A375 (cell line): ENCODE measurements around the gene NEK1. TPM values are rescaled to one million over a fixed set of nuclear protein-coding genes. Genes with fewer than 3 reads are reported as not detected.

Experiments
- total RNA-seq: library from RNA; depleted of rRNA; stranded (reverse); fragments of >200 nt; shearing (Covaris generic); gene quantifications from 2 replicates; pipeline ENCODE4 v1.2.3, GENCODE V29; 2014; rRNA removed

NEK1 gene, protein sequence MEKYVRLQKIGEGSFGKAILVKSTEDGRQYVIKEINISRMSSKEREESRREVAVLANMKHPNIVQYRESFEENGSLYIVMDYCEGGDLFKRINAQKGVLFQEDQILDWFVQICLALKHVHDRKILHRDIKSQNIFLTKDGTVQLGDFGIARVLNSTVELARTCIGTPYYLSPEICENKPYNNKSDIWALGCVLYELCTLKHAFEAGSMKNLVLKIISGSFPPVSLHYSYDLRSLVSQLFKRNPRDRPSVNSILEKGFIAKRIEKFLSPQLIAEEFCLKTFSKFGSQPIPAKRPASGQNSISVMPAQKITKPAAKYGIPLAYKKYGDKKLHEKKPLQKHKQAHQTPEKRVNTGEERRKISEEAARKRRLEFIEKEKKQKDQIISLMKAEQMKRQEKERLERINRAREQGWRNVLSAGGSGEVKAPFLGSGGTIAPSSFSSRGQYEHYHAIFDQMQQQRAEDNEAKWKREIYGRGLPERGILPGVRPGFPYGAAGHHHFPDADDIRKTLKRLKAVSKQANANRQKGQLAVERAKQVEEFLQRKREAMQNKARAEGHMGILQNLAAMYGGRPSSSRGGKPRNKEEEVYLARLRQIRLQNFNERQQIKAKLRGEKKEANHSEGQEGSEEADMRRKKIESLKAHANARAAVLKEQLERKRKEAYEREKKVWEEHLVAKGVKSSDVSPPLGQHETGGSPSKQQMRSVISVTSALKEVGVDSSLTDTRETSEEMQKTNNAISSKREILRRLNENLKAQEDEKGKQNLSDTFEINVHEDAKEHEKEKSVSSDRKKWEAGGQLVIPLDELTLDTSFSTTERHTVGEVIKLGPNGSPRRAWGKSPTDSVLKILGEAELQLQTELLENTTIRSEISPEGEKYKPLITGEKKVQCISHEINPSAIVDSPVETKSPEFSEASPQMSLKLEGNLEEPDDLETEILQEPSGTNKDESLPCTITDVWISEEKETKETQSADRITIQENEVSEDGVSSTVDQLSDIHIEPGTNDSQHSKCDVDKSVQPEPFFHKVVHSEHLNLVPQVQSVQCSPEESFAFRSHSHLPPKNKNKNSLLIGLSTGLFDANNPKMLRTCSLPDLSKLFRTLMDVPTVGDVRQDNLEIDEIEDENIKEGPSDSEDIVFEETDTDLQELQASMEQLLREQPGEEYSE (N-terminal part only)
- 5.0 and 6.7 TPM in 2 replicates for total RNA-seq

DNA sequence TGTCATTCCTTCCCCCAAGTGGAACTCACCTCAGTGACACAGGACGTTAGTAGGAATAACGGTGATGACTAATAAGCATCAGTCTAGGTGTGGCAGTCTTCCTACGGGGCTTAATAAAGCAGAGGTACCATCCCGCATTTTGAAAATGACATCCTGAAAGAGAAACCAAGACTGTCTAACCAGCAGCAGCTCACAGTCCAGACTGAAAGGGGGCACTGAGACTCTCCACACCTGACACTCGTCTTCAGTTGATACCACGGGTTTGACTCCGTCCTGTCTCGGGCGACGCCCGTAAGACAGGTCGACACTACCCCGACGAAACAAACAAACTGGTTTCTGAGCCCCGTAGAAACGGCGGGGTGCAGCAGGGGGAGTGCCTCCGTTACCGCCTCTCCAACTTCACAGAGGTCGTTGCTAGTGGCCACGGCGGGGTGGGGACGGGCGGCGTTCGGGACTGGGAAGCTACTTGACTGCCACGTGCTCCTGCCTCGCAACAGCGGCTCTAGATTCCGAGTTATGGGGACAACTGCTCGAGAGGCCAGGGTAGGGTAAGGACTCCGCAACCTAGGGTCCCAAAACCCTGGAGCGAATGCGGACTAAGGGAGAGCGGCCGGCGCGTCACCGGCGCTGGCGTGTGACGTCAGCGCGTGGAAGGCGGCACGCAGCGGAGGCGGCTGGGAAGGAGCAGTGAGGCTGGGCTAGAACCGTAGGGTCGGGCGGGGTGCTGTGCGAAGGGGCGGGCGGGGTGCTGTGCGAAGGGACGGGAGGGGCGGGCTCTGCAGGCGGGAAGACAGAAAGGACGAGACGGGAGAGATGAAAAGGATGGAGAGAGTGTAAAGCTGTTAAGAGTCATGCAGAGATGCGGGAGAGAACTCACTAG is at the start of gene NEK1:
Gene NEK1, minus strand, starts transcription at position 593 of the 880 bp plus-strand sequence. CDS start 9,953 bp downstream, outside the sequence.

DNA sequence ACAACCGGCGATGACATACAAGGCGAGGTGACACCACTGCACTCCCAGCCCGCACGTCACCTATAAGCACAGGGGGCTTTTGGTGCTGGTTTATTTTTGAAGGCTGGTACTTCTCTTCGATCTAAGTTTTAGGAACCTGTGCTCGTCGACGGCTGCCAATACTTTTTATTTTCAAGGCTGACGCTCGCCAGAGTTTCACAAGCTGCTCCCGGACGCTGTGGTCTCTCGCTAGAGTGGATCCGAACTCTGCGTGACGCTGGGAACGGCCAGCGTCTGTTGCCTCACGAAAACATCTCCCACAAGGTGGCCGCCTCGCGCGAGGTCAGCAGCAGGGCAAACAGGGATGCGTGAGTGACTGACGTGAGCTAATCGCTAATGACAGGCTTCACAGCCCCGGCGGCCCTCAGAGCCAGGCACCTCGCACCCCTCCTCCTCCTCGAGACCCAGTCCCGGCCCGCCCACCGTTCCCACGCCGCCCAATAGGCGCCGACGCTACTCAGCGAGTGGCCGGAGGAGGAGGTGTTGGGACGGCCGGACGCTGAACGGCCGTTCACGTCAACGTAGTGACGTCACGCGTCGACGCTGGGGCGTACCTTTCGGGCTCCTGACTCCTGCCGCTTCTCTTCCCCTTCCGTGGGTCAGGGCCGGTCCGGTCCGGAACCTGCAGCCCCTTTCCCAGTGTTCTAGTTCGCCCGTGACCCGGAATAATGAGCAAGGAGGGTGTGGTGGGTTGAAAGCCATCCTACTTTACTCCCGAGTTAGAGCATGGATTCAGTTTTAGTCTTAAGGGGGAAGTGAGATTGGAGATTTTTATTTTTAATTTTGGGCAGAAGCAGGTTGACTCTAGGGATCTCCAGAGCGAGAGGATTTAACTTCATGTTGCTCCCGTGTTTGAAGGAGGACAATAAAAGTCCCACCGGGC is 7.8 kb upstream of the NEK1 start, which contains the start of gene CLCN3:
Gene CLCN3, plus strand, starts transcription at position 621 of the 922 bp plus-strand sequence. CDS start 15,351 bp downstream, outside the sequence.

Other genes with a start within 250 kb of the NEK1 start
- 25.7 and 30.7 TPM in 2 replicates for gene CLCN3, start 8.0 kb upstream of the NEK1 start, total RNA-seq
- gene HPF1, start 145.4 kb upstream of the NEK1 start, total RNA-seq, result 13.4 and 15.6 TPM in 2 replicates